GM12878 (cell line): ENCODE results near the gene WFDC9. TPM values are rescaled to one million over a fixed set of nuclear protein-coding genes. Genes with fewer than 3 reads are reported as not detected.

ENCODE experiments used
- ATAC-seq: fragments of 200-7000 bp; cut with Tn5 transposase; 3 replicates; pipeline ENCODE4 v1.9.1; 2020; ENCODE audit warnings: mild to moderate bottlenecking, moderate library complexity
- BruUV-seq: library from RNA; stranded (reverse); fragments of 400-500 nt; replicated peaks from 2 replicates; lab custom pipeline; 2021; lab: Mats Ljungman, UMichigan
- CTCF ChIA-PET: fragments of 300-600 bp; sonication (Branson Sonifier 250); formaldehyde crosslinking; extraction: SDS; loops from one replicate; lab custom pipeline; 2021; ENCODE audit warnings: inconsistent platforms; lab: Yijun Ruan, JAX
- POLR2A ChIA-PET: fragments of 350-600 bp; formaldehyde crosslinking; extraction: SDS; loops from one replicate; lab custom pipeline; 2021; ENCODE audit warnings: inconsistent platforms; lab: Charles Lee
- RAD21 ChIA-PET: fragments of 300-600 bp; sonication (Branson Sonifier 250); formaldehyde crosslinking; loops from one replicate; lab custom pipeline; 2023; ENCODE audit warnings: antibody characterized with exemption; ENCODE audit not compliant: unreplicated experiment; lab: Charles Lee
- SMC1A ChIA-PET: fragments of 300-600 bp; sonication (Branson Sonifier 250); formaldehyde crosslinking; loops from one replicate; lab custom pipeline; 2023; ENCODE audit not compliant: unreplicated experiment, uncharacterized antibody; lab: Charles Lee
- DNase-seq: peaks from one replicate; pipeline ENCODE4 v3.0.0-alpha.2; 2011; ENCODE audit warnings: low read depth, low spot score
- FAIRE-seq: peaks from 3 replicates; lab custom pipeline; 2011; peaks lifted over from hg19 to GRCh38; lab: Jason Lieb, UNC
- H2AFZ ChIP-seq: 2 replicates; pipeline ENCODE4 v1.6.0; 2011; ENCODE audit warnings: low read depth, low read length, control low read depth; ENCODE audit not compliant: control insufficient read depth
- H3K27ac ChIP-seq: 2 replicates; pipeline ENCODE4 v1.5.1; 2011; ENCODE audit warnings: control low read depth; ENCODE audit not compliant: control insufficient read depth, insufficient read depth
- H3K27me3 ChIP-seq, 2 experiments: replicated peaks in 1 of 2; 2 replicates each; pipeline versions ENCODE4 v1.6.0 to v1.6.1; 2011; ENCODE audit warnings: low read length in 1 of 2; ENCODE audit not compliant: control insufficient read depth in 2 of 2, insufficient read depth in 2 of 2
- H3K36me3 ChIP-seq, 2 experiments: 2 replicates each; pipeline ENCODE4 v1.5.1; 2011; ENCODE audit warnings: low read length in 1 of 2; ENCODE audit not compliant: control insufficient read depth in 2 of 2, insufficient read depth in 2 of 2
- H3K4me1 ChIP-seq: 2 replicates; pipeline ENCODE4 v1.6.1; 2011; ENCODE audit warnings: mild to moderate bottlenecking, low read length, moderate library complexity, mixed read lengths; ENCODE audit not compliant: control insufficient read depth, insufficient read depth
- H3K4me2 ChIP-seq: 2 replicates; pipeline ENCODE4 v1.6.0; 2011; ENCODE audit warnings: control low read depth; ENCODE audit not compliant: control insufficient read depth, insufficient read depth
- H3K4me3 ChIP-seq: fragments of 200-600 bp; sonication (generic); 2 replicates; pipeline ENCODE4 v1.5.1; 2016
- H3K79me2 ChIP-seq: 2 replicates; pipeline ENCODE4 v1.6.0; 2011; ENCODE audit warnings: low read length; ENCODE audit not compliant: control insufficient read depth, insufficient read depth
- H3K9ac ChIP-seq: 2 replicates; pipeline ENCODE4 v1.8.0; 2011; ENCODE audit warnings: low read length, control low read depth, mixed read lengths; ENCODE audit not compliant: control insufficient read depth, insufficient read depth
- H3K9me3 ChIP-seq: replicated peaks from 3 replicates; pipeline ENCODE4 v1.5.1; 2011; ENCODE audit warnings: mild to moderate bottlenecking, low read length; ENCODE audit not compliant: control insufficient read depth, insufficient read depth
- H4K20me1 ChIP-seq: 2 replicates; pipeline ENCODE4 v1.6.0; 2011; ENCODE audit not compliant: control insufficient read depth, insufficient read depth
- BHLHE40 ChIP-seq, 2 experiments: fragments of 450-650 bp in 1 of 2; IDR thresholded peaks; 2 replicates each; pipeline ENCODE4 v1.6.1; 2011 to 2017; ENCODE audit warnings: low read depth in 2 of 2, borderline replicate concordance in 1 of 2, improper control_type of control experiment in 1 of 2, low read length in 1 of 2, mild to moderate bottlenecking in 1 of 2
- KLF5 ChIP-seq: fragments of 450-650 bp; IDR thresholded peaks from 2 replicates; pipeline ENCODE4 v1.6.1; 2014; ENCODE audit warnings: mild to moderate bottlenecking; ENCODE audit not compliant: partially characterized antibody
- NR2F1 ChIP-seq: fragments of 450-650 bp; conservative IDR thresholded peaks from 2 replicates; pipeline ENCODE4 v1.6.1; 2017; ENCODE audit warnings: mild to moderate bottlenecking
- RUNX3 ChIP-seq: IDR thresholded peaks from 2 replicates; pipeline ENCODE4 v1.6.1; 2012; ENCODE audit warnings: low read length, inconsistent platforms
- SMC3 ChIP-seq: IDR thresholded peaks from 2 replicates; pipeline ENCODE4 v1.6.1; 2011; ENCODE audit warnings: low read length, improper control_type of control experiment, borderline replicate concordance
- SUPT20H ChIP-seq: IDR thresholded peaks from 2 replicates; pipeline ENCODE4 v1.6.1; 2011; ENCODE audit warnings: low read depth, mild to moderate bottlenecking, low read length, moderate library complexity, borderline replicate concordance; ENCODE audit not compliant: control insufficient read depth
- WGBS: methylation state at CpG from one replicate; pipeline ENCODE4 v1.1.6; 2016; ENCODE audit warnings: low lambda C conversion rate; ENCODE audit not compliant: insufficient replicate concordance, insufficient coverage; ENCODE audit errors: missing lambda C conversion rate; 5-methylcytosine and 5-hydroxymethylcytosine counted together
- in situ Hi-C: fragments of 300-500 bp; cut with MboI; formaldehyde crosslinking; loops from 9 replicates; pipeline ENCODE4 v1.14.3; 2018; ENCODE audit warnings: mixed read lengths
- intact Hi-C: fragments of 100-400 bp; cut with micrococcal nuclease; formaldehyde crosslinking; loops from one replicate; pipeline ENCODE4 v1.14.2; 2022; ENCODE audit not compliant: unreplicated experiment
- polyA plus RNA-seq, 11 experiments: library from polyadenylated mRNA; depleted of rRNA in 4 of 11; unstranded in 6 of 11; stranded (reverse) in 5 of 11; fragments of >200 nt; fragmentation: Nextera tagmentation in 4 of 11; fragmentation: Illumina TruSeq in 1 of 11; extraction: Ambion mirVana in 4 of 11; extraction: Trizol in 1 of 11; gene quantifications; 1 replicate in 1 of 11; 2 replicates in 10 of 11; pipeline versions ENCODE4 v1.2.1 to v1.2.3, GENCODE V29; 2011 to 2016; ENCODE audit warnings: inconsistent platforms in 2 of 11, missing spikeins in 2 of 11, low read depth in 1 of 11
- total RNA-seq, 4 experiments: library from RNA; depleted of rRNA in 3 of 4; stranded (reverse); fragments of >200 nt in 3 of 4; fragmentation: Illumina TruSeq in 1 of 4; extraction: Trizol in 1 of 4; gene quantifications; 2 replicates each; pipeline versions ENCODE4 v1.2.1 to v1.2.3, GENCODE V29; 2013 to 2021
- TF ChIP-seq, protein P1 (sequence below): IDR thresholded peaks from 2 replicates; pipeline ENCODE4 v1.6.1; 2012; ENCODE audit warnings: improper control_type of control experiment, low read depth, low read length; ENCODE audit not compliant: insufficient replicate concordance

The WFDC9 gene
- total and polyA plus RNA-seq, 10 of the 15 experiments (the other 5 are each of a cell fraction or from before 2014, with no cell fraction given): not detected

DNA sequence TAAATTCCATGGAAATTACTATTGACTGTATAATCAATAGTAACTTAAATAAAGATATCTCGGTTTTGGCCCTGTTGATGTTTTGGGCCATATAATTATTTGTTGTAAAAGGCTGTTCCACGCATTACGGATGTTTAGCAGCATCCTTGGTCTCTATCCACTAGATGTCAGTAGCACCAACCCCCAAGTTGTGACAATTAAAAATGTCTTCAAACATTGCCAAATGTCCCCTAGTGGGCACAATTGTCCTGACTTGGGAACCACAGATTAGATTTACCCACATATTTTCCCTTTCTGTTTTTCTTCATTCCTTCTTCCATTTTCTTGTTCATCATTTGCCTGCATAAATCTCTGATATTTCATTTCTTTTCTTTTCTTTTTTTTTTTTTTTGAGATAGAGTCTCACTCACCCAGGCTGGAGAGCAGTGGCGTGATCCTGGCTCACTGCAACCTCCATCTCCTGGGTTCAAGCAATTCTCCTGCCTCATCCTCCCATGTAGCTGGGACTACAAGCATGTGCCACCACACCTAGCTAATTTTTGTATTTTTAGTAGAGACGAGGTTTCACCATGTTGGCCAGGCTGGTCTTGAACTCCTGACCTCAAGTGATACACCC, 38.4 kb downstream of the WFDC9 start (continued):
- TF ChIP-seq, protein P1, sequence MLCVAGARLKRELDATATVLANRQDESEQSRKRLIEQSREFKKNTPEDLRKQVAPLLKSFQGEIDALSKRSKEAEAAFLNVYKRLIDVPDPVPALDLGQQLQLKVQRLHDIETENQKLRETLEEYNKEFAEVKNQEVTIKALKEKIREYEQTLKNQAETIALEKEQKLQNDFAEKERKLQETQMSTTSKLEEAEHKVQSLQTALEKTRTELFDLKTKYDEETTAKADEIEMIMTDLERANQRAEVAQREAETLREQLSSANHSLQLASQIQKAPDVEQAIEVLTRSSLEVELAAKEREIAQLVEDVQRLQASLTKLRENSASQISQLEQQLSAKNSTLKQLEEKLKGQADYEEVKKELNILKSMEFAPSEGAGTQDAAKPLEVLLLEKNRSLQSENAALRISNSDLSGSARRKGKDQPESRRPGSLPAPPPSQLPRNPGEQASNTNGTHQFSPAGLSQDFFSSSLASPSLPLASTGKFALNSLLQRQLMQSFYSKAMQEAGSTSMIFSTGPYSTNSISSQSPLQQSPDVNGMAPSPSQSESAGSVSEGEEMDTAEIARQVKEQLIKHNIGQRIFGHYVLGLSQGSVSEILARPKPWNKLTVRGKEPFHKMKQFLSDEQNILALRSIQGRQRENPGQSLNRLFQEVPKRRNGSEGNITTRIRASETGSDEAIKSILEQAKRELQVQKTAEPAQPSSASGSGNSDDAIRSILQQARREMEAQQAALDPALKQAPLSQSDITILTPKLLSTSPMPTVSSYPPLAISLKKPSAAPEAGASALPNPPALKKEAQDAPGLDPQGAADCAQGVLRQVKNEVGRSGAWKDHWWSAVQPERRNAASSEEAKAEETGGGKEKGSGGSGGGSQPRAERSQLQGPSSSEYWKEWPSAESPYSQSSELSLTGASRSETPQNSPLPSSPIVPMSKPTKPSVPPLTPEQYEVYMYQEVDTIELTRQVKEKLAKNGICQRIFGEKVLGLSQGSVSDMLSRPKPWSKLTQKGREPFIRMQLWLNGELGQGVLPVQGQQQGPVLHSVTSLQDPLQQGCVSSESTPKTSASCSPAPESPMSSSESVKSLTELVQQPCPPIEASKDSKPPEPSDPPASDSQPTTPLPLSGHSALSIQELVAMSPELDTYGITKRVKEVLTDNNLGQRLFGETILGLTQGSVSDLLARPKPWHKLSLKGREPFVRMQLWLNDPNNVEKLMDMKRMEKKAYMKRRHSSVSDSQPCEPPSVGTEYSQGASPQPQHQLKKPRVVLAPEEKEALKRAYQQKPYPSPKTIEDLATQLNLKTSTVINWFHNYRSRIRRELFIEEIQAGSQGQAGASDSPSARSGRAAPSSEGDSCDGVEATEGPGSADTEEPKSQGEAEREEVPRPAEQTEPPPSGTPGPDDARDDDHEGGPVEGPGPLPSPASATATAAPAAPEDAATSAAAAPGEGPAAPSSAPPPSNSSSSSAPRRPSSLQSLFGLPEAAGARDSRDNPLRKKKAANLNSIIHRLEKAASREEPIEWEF: no peak
- TF ChIP-seq SMC3: peak; percentile 79
- TF ChIP-seq SUPT20H: no peak
- TF ChIP-seq BHLHE40 (IDR thresholded peaks at IDR 0.05; ENCODE audit: borderline replicate concordance in 1 of 2, low read depth in 2 of 2, low read length in 1 of 2): no peak
- no peak for TF ChIP-seq NR2F1
- TF ChIP-seq RUNX3: peak; percentile 16; the same call in 1 of the 2 replicates
- TF ChIP-seq, all 136 proteins: peak for 5

DNA sequence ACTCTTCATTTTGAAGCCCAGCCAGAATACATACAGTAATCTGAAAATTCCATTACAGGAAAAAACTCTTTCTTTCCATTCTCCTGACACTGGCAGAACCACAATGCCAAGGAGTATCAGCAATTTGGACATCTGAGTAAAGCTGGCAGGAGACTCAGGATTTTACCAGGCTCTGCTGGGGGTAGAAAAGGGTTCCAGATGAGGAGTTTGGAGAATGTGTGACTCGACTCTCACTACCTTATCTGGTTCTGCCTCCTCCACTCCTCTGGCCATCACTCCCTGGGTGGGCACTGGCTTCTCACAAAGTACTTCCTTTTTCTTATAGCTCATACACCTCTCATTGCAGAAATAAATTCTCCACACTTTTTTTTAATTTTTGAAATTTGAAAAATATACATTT, 41.4 kb downstream of the WFDC9 start:
- no peak overlapping the region for H3K27ac ChIP-seq
- H2AFZ ChIP-seq: no peak overlapping the region
- FAIRE-seq: no peak
- H3K4me3 ChIP-seq: no peak overlapping the region
- no peak overlapping the region for H3K9ac ChIP-seq
- no peaks in the 10 kb centered on the region for H4K20me1 ChIP-seq
- no peak for ATAC-seq
- SMC1A ChIA-PET: no interaction called here
- intact Hi-C loops: no loop called here
- no peaks in the 10 kb centered on the region for H3K9me3 ChIP-seq
- 0% methylated on average over 1 of the region's 1 CpG for WGBS
- POLR2A ChIA-PET: no interaction called here
- no peaks in the 10 kb centered on the region for H3K4me1 ChIP-seq
- no peak for TF ChIP-seq KLF5
- in situ Hi-C loops: no loop called here
- no TSS peak for BruUV-seq
- no peak overlapping the region for H3K4me2 ChIP-seq
- CTCF ChIA-PET: interaction anchor here (1.4 kb wide), 2 partner anchors 28 to 181 kb away, joined by 3 to 8 read pairs; no protein-coding TSS in a partner anchor
- no peaks in the 10 kb centered on the region for H3K79me2 ChIP-seq
- DNase-seq: no peak
- H3K36me3 ChIP-seq: no peaks in the 10 kb centered on the region
- RAD21 ChIA-PET: no interaction called here
- no peaks in the 10 kb centered on the region; a peak in 2 of 4 replicates for H3K27me3 ChIP-seq
